IPS-11a (cell line): ENCODE measurements around the gene PRAF2.
A peak's percentile ranks its signal among the peaks of the same experiment; 100 is the strongest.

ENCODE experiments used
- H3K4me3 ChIP-seq: one replicate; pipeline ENCODE4 v1.5.1; 2013; ENCODE audit warnings: low read depth, low read length, control low read depth

Gene PRAF2

GRCh38 chrX:49075347-49075746 is 1.5 kb upstream of the PRAF2 start:
- no peak overlapping the region for H3K4me3 ChIP-seq

DNA sequence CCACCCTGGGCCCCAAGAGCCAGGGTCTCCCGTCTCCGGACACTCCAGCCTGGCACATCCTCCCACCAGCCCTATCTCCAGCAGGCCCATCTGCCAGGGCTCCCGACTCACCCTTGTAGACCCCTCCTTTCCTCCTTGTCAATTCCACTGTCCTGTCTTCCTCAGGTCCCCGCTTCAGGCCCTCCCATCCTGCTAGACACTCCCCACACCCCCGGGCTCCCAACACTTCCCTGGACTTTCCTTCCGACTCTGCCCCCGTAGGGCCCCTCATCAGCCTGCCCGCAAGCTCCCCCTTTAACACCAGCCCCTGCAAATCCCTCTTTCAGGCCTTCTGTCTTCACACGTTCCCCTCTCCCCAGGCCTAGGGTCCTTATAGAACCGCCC is 1.1 kb downstream of the PRAF2 start:
- H3K4me3 ChIP-seq: peak overlapping the region; percentile 67

- peak overlapping the region; percentile 6 for H3K4me3 ChIP-seq
Measured at GRCh38 chrX:49071877-49072711, 1.7 kb downstream of the PRAF2 start.

DNA sequence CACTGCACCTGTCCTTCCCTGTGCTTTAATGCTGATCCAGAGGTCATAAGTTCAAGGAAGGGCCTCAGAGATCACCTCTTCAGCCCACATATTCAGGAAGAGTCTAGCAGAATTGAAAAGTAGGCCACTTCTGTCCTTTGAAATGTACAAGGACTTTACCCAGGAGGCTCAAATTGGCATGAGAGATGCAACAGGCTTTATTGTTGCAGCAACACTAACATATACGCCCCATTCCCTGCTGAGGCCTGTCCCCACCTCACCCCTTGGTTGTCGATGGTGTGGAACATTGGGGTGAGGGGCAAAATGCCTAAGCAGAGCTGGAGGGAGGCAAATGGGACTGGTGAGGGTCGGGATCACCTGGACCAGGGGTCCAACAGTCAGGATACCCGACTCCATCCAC is 2.8 kb downstream of the PRAF2 start:
- H3K4me3 ChIP-seq: no peak overlapping the region

GRCh38 chrX:49069038-49069437 is 4.8 kb downstream of the PRAF2 start:
- no peak overlapping the region for H3K4me3 ChIP-seq

GRCh38 chrX:49067285-49068120 is 6.3 kb downstream of the PRAF2 start:
- no peak overlapping the region for H3K4me3 ChIP-seq

- H3K4me3 ChIP-seq: no peak overlapping the region
Measured at GRCh38 chrX:49066690-49067089, 7.1 kb downstream of the PRAF2 start.

DNA sequence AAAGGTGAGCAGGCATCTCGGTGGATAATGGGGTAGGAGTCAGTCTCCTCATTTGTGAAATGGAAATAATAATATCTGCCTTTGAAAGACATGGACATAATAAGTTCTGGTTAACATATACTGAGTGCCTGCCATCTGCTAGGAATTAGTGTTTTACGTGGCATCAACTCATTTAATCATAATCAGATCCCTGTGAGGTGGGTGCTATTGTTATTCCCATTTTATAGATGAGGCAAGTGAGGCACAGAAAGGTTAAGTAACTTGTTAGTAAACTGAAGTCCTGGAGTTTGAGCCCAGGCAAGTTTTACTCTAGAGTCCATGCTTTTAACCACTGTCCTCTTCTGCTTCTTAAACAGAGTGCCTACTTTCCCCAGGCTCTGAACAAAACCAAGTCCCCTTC is 7.5 kb downstream of the PRAF2 start:
- no peak overlapping the region for H3K4me3 ChIP-seq

DNA sequence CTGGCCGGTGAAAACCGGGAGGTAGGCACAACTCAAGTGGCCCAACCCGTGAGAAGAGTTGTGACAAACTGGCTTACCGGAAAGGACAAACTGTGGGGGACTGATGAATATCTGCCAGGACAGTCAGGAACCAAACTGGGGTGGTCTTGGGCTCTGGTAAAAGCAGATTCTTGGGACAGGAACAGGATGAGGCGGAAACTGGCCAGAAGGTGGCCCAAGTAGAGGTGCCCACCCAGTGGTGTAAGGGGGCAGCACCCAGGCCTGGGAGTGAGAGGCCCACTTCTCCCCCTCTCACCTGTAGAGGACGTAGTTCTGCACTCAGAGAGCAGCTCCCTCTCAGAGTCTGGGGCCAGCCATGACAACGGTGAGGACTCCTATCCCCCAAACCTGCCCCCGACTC is 9.1 kb downstream of the PRAF2 start:
- H3K4me3 ChIP-seq: no peak overlapping the region

- H3K4me3 ChIP-seq: no peak overlapping the region
Measured at GRCh38 chrX:49064303-49064702, 9.5 kb downstream of the PRAF2 start.

DNA sequence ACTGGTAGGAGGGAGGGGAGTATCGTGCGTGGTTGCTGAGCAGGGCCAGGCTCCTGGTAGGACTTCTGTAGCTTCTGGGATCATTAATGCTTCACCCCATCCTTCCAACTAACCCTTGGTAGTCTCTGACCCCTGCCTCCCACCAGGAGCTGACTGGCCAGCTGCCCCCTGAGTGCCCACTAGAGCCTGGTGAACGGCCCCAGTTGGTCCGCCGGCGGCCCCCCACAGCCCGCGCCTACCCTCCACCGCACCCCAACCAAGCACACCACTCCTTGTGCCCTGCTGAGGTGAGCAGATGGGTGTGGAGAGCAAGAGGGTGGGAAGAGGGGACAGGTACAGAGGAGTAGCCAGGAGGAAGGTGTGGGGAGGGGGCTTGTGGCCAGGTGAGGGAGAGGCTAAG is 10.1 kb downstream of the PRAF2 start:
- no peak overlapping the region for H3K4me3 ChIP-seq

GRCh38 chrX:49061916-49062315 is 11.9 kb downstream of the PRAF2 start:
- no peak overlapping the region for H3K4me3 ChIP-seq

DNA sequence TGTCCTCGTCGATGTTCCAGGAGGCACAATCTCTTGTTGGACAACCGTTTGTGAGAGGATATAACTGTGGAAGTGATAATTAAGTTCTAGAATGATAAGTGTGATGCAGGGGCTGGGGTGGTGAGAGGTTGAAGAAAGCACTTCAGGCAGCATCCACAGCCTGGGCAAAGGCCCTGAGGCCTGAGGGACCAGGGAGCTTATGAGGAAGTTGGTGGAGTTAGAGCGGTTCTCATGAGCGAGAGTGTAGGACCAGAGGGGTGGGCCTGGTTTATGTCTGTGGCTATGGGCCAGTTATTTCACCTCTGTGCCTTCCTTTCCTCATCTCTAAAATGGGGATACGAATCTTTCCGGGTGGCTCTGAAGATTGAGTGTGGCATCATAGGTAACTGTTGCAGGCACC is 12.3 kb downstream of the PRAF2 start:
- no peak overlapping the region for H3K4me3 ChIP-seq

GRCh38 chrX:49060914-49061313 is 12.9 kb downstream of the PRAF2 start:
- H3K4me3 ChIP-seq: no peak overlapping the region

DNA sequence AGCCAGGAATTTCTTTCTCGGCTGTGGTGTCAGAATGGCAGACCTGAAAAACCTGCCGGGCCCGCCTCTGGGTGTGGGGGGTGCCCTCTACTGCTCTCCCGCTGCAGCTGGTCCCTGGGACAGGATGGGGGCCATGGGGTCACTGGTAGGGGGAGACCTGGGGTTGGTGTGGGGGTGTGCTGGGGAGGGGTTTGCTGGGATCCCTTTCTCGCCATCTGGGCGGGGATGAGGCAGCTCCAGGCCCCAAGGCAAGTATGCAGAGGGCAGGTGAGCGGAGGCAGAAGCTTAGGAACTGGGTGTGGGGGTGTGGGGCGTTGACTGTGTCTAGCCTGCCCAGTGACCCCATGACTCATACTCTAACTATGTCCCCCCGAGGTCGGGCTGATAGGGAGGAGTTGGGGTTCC is 14.1 kb downstream of the PRAF2 start:
- H3K4me3 ChIP-seq: peak overlapping the region; percentile 57

- H3K4me3 ChIP-seq: peak overlapping the region; percentile 57
Measured at GRCh38 chrX:49059201-49059600, 14.6 kb downstream of the PRAF2 start.

GRCh38 chrX:49058794-49059193 is 15.0 kb downstream of the PRAF2 start, which contains the start of gene CCDC120:
Gene CCDC120 (plus strand): TSS chrX:49058999. CDS start chrX:49062042, 3,043 bp downstream.
- H3K4me3 ChIP-seq: peak within 1 kb of the TSS; percentile 57

GRCh38 chrX:49054073-49054762 is 19.6 kb downstream of the PRAF2 start:
- H3K4me3 ChIP-seq: peak overlapping the region; percentile 45

- H3K4me3 ChIP-seq: peak overlapping the region; percentile 45
Measured at GRCh38 chrX:49053223-49054072, 20.4 kb downstream of the PRAF2 start.

DNA sequence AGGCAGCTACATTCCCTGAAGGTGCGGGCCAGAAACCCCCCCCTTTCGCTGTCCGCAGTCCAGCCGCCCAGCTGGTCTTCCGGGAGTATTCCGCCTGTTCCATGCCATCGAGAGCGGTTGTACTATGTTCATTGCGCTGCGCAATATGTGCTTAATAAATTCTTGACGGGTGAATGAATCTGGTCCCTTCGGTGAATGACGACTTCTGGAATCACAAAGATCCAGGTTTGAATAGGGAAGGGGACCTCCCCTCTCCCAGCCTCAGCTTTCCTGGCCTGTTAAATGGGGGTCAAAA is 29.9 kb downstream of the PRAF2 start:
- H3K4me3 ChIP-seq: peak overlapping the region; percentile 17
